Activated T-cell treated with anti-CD3 and anti-CD28 coated beads, Interleukin-2, amount 50 U/mL, for 72 hours (primary cell): ENCODE measurements around the gene CCNF. TPM values are rescaled to one million over a fixed set of nuclear protein-coding genes. Genes with fewer than 3 reads are reported as not detected.
A peak's percentile ranks its signal among the peaks of the same experiment; 100 is the strongest.
"Not testable (repeated sequence)": the region's sequence is repeated elsewhere in the genome, so short reads cannot be mapped to it uniquely, and the experiment has no call there.

Experiments
- ATAC-seq, 2 donors: fragments of 150-1000 bp; cut with Tn5 transposase; replicated peaks in 1 of 2; 2 replicates each; pipeline ENCODE4 v1.10.0; 2021; ENCODE audit warnings: moderate library complexity in 2 of 2, mild to moderate bottlenecking in 1 of 2
- DNase-seq, 2 donors: peaks; one replicate each; pipeline ENCODE4 v3.0.0; 2021 to 2022; ENCODE audit warnings: mixed read lengths in 1 of 2
- H3K27ac Mint-ChIP-seq: one replicate; pipeline ENCODE4 v1.8.0; 2022; ENCODE audit warnings: mild to moderate bottlenecking, moderate library complexity, mixed read lengths
- H3K27me3 Mint-ChIP-seq: one replicate; pipeline ENCODE4 v1.8.0; 2022; ENCODE audit warnings: low read depth, mixed read lengths
- H3K36me3 Mint-ChIP-seq, 2 donors: one replicate each; pipeline ENCODE4 v1.8.0; 2022; ENCODE audit warnings: mixed read lengths in 2 of 2, mild to moderate bottlenecking in 1 of 2; ENCODE audit not compliant: insufficient read depth in 2 of 2
- H3K4me1 Mint-ChIP-seq: one replicate; pipeline ENCODE4 v1.8.0; 2022; ENCODE audit warnings: low read depth, mixed read lengths
- H3K4me3 Mint-ChIP-seq, 2 donors: one replicate each; pipeline ENCODE4 v1.8.0; 2022; ENCODE audit warnings: mild to moderate bottlenecking in 2 of 2, mixed read lengths in 2 of 2, moderate library complexity in 2 of 2
- H3K9me3 Mint-ChIP-seq, 2 donors: one replicate each; pipeline ENCODE4 v1.8.0; 2022; ENCODE audit warnings: mixed read lengths in 2 of 2
- total RNA-seq, 2 donors: library from RNA; stranded (reverse); gene quantifications; one replicate each; pipeline ENCODE4 v1.2.3, GENCODE V29; 2022

Gene CCNF
- total RNA-seq, 2 donors from 2014 or later: 49.2 to 68.6 TPM

GRCh38 chr16:2472885-2473445, 43.7 kb downstream of the CCNF start:
- H3K4me3 Mint-ChIP-seq: peak overlapping the region; percentile 64 to 71
- no peaks in the 10 kb centered on the region for H3K36me3 Mint-ChIP-seq
- DNase-seq (no peak), ATAC-seq (no peak)
- H3K27me3 Mint-ChIP-seq: peaks cover 26% of the 10 kb centered on the region
- no peak overlapping the region for H3K27ac Mint-ChIP-seq
- peaks cover 21% of the 10 kb centered on the region for H3K4me1 Mint-ChIP-seq
- no peaks in the 10 kb centered on the region for H3K9me3 Mint-ChIP-seq

- peak in 1 of 2 donors; percentile 32 for DNase-seq
Observed at GRCh38 chr16:2473446-2473926, 44.2 kb downstream of the CCNF start.

GRCh38 chr16:2473999-2474876, 45.0 kb downstream of the CCNF start:
- Mint-ChIP-seq H3K9me3 (no peaks in the 10 kb centered on the region), H3K27me3 (peaks cover 19% of the 10 kb centered on the region), H3K27ac (no peak overlapping the region), H3K36me3 (no peaks in the 10 kb centered on the region), H3K4me3 (peak overlapping the region; percentile 82 to 84), H3K4me1 (peaks cover 21% of the 10 kb centered on the region)
- peak; percentile 63 to 69 for DNase-seq
- ATAC-seq: peak; percentile 65 to 74

More at GRCh38 chr16:2473446-2473926, 44.2 kb downstream of the CCNF start:
- no peaks in the 10 kb centered on the region for H3K9me3 Mint-ChIP-seq
- no peaks in the 10 kb centered on the region for H3K36me3 Mint-ChIP-seq
- ATAC-seq: peak; percentile 2 to 3
- H3K27me3 Mint-ChIP-seq: peaks cover 22% of the 10 kb centered on the region
- H3K4me3 Mint-ChIP-seq: peak overlapping the region; percentile 64 to 71
- peaks cover 21% of the 10 kb centered on the region for H3K4me1 Mint-ChIP-seq
- no peak overlapping the region for H3K27ac Mint-ChIP-seq

GRCh38 chr16:2474877-2475412, 45.7 kb downstream of the CCNF start, which contains the start of gene TBC1D24:
TSS of gene TBC1D24 (plus strand) at chr16:2475127. CDS start at chr16:2496149, 21,022 bp downstream.
- Mint-ChIP-seq H3K27me3 (peaks cover 14% of the 10 kb centered on the region), H3K27ac (no peak within 1 kb of the TSS), H3K4me1 (peaks cover 21% of the 10 kb centered on the region), H3K36me3 (no peaks in the 10 kb centered on the region), H3K9me3 (no peaks in the 10 kb centered on the region), H3K4me3 (peak within 1 kb of the TSS; percentile 82 to 84)
- ATAC-seq (peak; percentile 73 to 77), DNase-seq (peak; percentile 88 to 93)

- no peaks in the 10 kb centered on the region for H3K36me3 Mint-ChIP-seq
- ATAC-seq (peak; percentile 39 to 44), DNase-seq (peak; percentile 35 to 39)
- H3K4me3 Mint-ChIP-seq: peak overlapping the region; percentile 70
- H3K4me1 Mint-ChIP-seq: peaks cover 21% of the 10 kb centered on the region
- no peaks in the 10 kb centered on the region for H3K9me3 Mint-ChIP-seq
- peaks cover 7% of the 10 kb centered on the region for H3K27me3 Mint-ChIP-seq
- H3K27ac Mint-ChIP-seq: no peak overlapping the region
Observed at GRCh38 chr16:2475413-2476344, 46.4 kb downstream of the CCNF start.

- peaks cover 21% of the 10 kb centered on the region for H3K4me1 Mint-ChIP-seq
- no peak for DNase-seq
- peak overlapping the region; percentile 70 for H3K4me3 Mint-ChIP-seq
- H3K9me3 Mint-ChIP-seq: no peaks in the 10 kb centered on the region
- peaks cover 7% of the 10 kb centered on the region for H3K27me3 Mint-ChIP-seq
- ATAC-seq: no peak
- H3K36me3 Mint-ChIP-seq: no peaks in the 10 kb centered on the region
- no peak overlapping the region for H3K27ac Mint-ChIP-seq
Observed at GRCh38 chr16:2476345-2476720, 47.1 kb downstream of the CCNF start.

GRCh38 chr16:2476741-2477140, 47.5 kb downstream of the CCNF start:
- Mint-ChIP-seq H3K27ac (peak overlapping the region; percentile 51), H3K4me1 (peaks cover 21% of the 10 kb centered on the region), H3K9me3 (no peaks in the 10 kb centered on the region), H3K4me3 (peak overlapping the region; percentile 70), H3K27me3 (peaks cover 7% of the 10 kb centered on the region), H3K36me3 (no peaks in the 10 kb centered on the region)
- DNase-seq (no peak), ATAC-seq (no peak)

GRCh38 chr16:2477327-2477726, 48.1 kb downstream of the CCNF start:
- no peaks in the 10 kb centered on the region for H3K36me3 Mint-ChIP-seq
- H3K27me3 Mint-ChIP-seq: peaks cover 7% of the 10 kb centered on the region
- H3K4me1 Mint-ChIP-seq: peaks cover 21% of the 10 kb centered on the region
- H3K4me3 Mint-ChIP-seq: no peak overlapping the region
- DNase-seq (no peak), ATAC-seq (no peak)
- no peaks in the 10 kb centered on the region for H3K9me3 Mint-ChIP-seq
- H3K27ac Mint-ChIP-seq: no peak overlapping the region

GRCh38 chr16:2478279-2478678, 49.0 kb downstream of the CCNF start:
- Mint-ChIP-seq H3K27me3 (peaks cover under 1% of the 10 kb centered on the region), H3K4me1 (peaks cover 15% of the 10 kb centered on the region), H3K27ac (no peak overlapping the region), H3K4me3 (no peak overlapping the region), H3K36me3 (no peaks in the 10 kb centered on the region), H3K9me3 (no peaks in the 10 kb centered on the region)
- DNase-seq: no peak
- ATAC-seq: no peak

- not testable (repeated sequence) for DNase-seq, ATAC-seq, H3K27ac Mint-ChIP-seq, H3K36me3 Mint-ChIP-seq, H3K4me3 Mint-ChIP-seq, H3K27me3 Mint-ChIP-seq, H3K9me3 Mint-ChIP-seq
- peaks cover 13% of the 10 kb centered on the region for H3K4me1 Mint-ChIP-seq
Observed at GRCh38 chr16:2479996-2480395, 50.7 kb downstream of the CCNF start.

- Mint-ChIP-seq H3K36me3 (no peaks in the 10 kb centered on the region), H3K4me1 (peaks cover 11% of the 10 kb centered on the region), H3K9me3 (no peaks in the 10 kb centered on the region), H3K27me3 (no peaks in the 10 kb centered on the region), H3K4me3 (no peak overlapping the region), H3K27ac (no peak overlapping the region)
- DNase-seq: no peak
- ATAC-seq: no peak
Observed at GRCh38 chr16:2480948-2481347, 51.7 kb downstream of the CCNF start.

GRCh38 chr16:2481676-2482075, 52.4 kb downstream of the CCNF start:
- peaks cover 9% of the 10 kb centered on the region for H3K4me1 Mint-ChIP-seq
- ATAC-seq (no peak), DNase-seq (no peak)
- H3K27ac Mint-ChIP-seq: no peak overlapping the region
- no peaks in the 10 kb centered on the region for H3K9me3 Mint-ChIP-seq
- H3K36me3 Mint-ChIP-seq: no peaks in the 10 kb centered on the region
- no peaks in the 10 kb centered on the region for H3K27me3 Mint-ChIP-seq
- no peak overlapping the region for H3K4me3 Mint-ChIP-seq
